Sigmoid colon (tissue), 7 donors: ENCODE measurements around the gene AHNAK2. TPM values are rescaled to one million over a fixed set of nuclear protein-coding genes. Genes with fewer than 3 reads are reported as not detected.

ENCODE experiments used
- DNase-seq: peaks from one replicate; pipeline ENCODE4 v3.0.0-alpha.2; 2019
- H3K27ac ChIP-seq, 4 donors: fragments of 200-600 bp; sonication (generic); one replicate each; pipeline ENCODE4 v1.5.1; 2016 to 2019; ENCODE audit warnings: mild to moderate bottlenecking in 1 of 4
- H3K27me3 ChIP-seq, 3 donors: fragments of 200-600 bp; sonication (generic); one replicate each; pipeline ENCODE4 v1.5.1; 2019; ENCODE audit warnings: mild to moderate bottlenecking in 1 of 3
- H3K36me3 ChIP-seq, 4 donors: fragments of 200-600 bp; sonication (generic); one replicate each; pipeline ENCODE4 v1.5.1; 2016 to 2019
- H3K4me1 ChIP-seq, 4 donors: fragments of 200-600 bp; sonication (generic); one replicate each; pipeline ENCODE4 v1.5.1; 2017 to 2019
- H3K4me3 ChIP-seq, 4 donors: fragments of 200-600 bp; sonication (generic); one replicate each; pipeline ENCODE4 v1.5.1; 2017 to 2019; ENCODE audit warnings: mild to moderate bottlenecking in 2 of 4, moderate library complexity in 1 of 4
- H3K9me3 ChIP-seq, 4 donors: fragments of 200-600 bp in 3 of 4; sonication (generic) in 3 of 4; one replicate each; pipeline versions ENCODE4 v1.5.1 to v1.6.1; 2013 to 2019
- CTCF ChIP-seq, 4 experiments: fragments of 450-650 bp in 3 of 4; fragments of 200-600 bp in 1 of 4; IDR thresholded peaks; one replicate each; pipeline ENCODE4 v1.5.1; 2016 to 2019; ENCODE audit warnings: antibody characterized with exemption in 4 of 4, mild to moderate bottlenecking in 3 of 4, moderate library complexity in 2 of 4
- EP300 ChIP-seq, 4 donors: sonication (generic); formaldehyde crosslinking; IDR thresholded peaks; one replicate each; pipeline ENCODE4 v1.6.1; 2017; ENCODE audit warnings: antibody characterized with exemption in 4 of 4
- POLR2A ChIP-seq, 2 donors: fragments of 450-650 bp; IDR thresholded peaks; one replicate each; pipeline ENCODE4 v1.6.1; 2016; ENCODE audit warnings: antibody characterized with exemption in 2 of 2, mild to moderate bottlenecking in 2 of 2, moderate library complexity in 2 of 2
- POLR2AphosphoS5 ChIP-seq, 4 donors: sonication (generic); formaldehyde crosslinking; IDR thresholded peaks; one replicate each; pipeline ENCODE4 v1.6.1; 2017; ENCODE audit warnings: antibody characterized with exemption in 4 of 4
- WGBS, 2 donors: extraction: QIAGEN DNeasy Blood & Tissue Kit; methylation state at CpG; one replicate each; pipeline ENCODE4 v1.1.7; 2013; 5-methylcytosine and 5-hydroxymethylcytosine counted together
- intact Hi-C: fragments of 100-400 bp; cut with DNase I; formaldehyde crosslinking; loops from one replicate; pipeline ENCODE4 v1.15.1; 2023
- polyA plus RNA-seq, 3 donors: library from polyadenylated mRNA; stranded (reverse); fragments of 200-250 nt; gene quantifications; one replicate each; pipeline ENCODE4 v1.2.3, GENCODE V29; 2013
- total RNA-seq, 4 donors: library from RNA; depleted of rRNA; stranded (reverse); fragments of >200 nt; gene quantifications; one replicate each; pipeline ENCODE4 v1.1.0, GENCODE V29; 2016
- donor health status: healthy with polysubstance abuse.
- donor health status: Bipolar disorder and iron deficiency.
- donor health status: healthy.

The AHNAK2 gene
- total and polyA plus RNA-seq, 7 donors: 0.23 to 218 (median 81.9) TPM

- 95% methylated on average over 33 of the region's 33 CpGs for WGBS, 2 donors
- no peaks in the 10 kb centered on the region for H3K9me3 ChIP-seq
- intact Hi-C loops: no loop called here
- peaks cover 6 to 55% (median 19%) of the 10 kb centered on the region in 4 donors for H3K36me3 ChIP-seq
- no peaks in the 10 kb centered on the region for H3K27me3 ChIP-seq
- H3K4me3 ChIP-seq: no peak overlapping the region
- TF ChIP-seq CTCF (IDR thresholded peaks at IDR 0.05) (no peak), POLR2AphosphoS5 (IDR thresholded peaks at IDR 0.05) (no peak), EP300 (IDR thresholded peaks at IDR 0.05) (no peak), POLR2A (IDR thresholded peaks at IDR 0.05) (no peak)
- no peaks in the 10 kb centered on the region for H3K4me1 ChIP-seq
- H3K27ac ChIP-seq: no peak overlapping the region
- DNase-seq: peak; percentile 60
Measured at GRCh38 chr14:104887623-104888488, 90.3 kb downstream of the AHNAK2 start.

Other genes with a start within 250 kb of the AHNAK2 start
- 100 to 1,000 TPM; 235 to 512 (median 367) TPM for gene SIVA1, start 225.2 kb downstream of the AHNAK2 start, total RNA-seq
- gene SIVA1, start 225.2 kb downstream of the AHNAK2 start, polyA plus RNA-seq: 100 to 1,000 TPM; 124 to 227 (median 200) TPM
- gene AKT1, start 182.6 kb downstream of the AHNAK2 start, total RNA-seq: 100 to 1,000 TPM; 109 to 180 (median 126) TPM
- gene AKT1, start 182.6 kb downstream of the AHNAK2 start, polyA plus RNA-seq: 100 to 1,000 TPM in 2 of 3 donors, 10 to 100 TPM in 1; 86.2 to 116 (median 102) TPM
- 1 to 10 TPM; 1.5 to 5.3 (median 3.5) TPM for gene ZBTB42, start 177.3 kb downstream of the AHNAK2 start, total RNA-seq
- 1 to 10 TPM; 4.2 to 5.5 (median 4.6) TPM for gene ZBTB42, start 177.3 kb downstream of the AHNAK2 start, polyA plus RNA-seq
- 10 to 100 TPM in 2 of 4 donors, 1 to 10 TPM in 2; 5.4 to 16.1 (median 11.4) TPM for gene CEP170B, start 113.1 kb downstream of the AHNAK2 start, total RNA-seq
- gene CEP170B, start 113.1 kb downstream of the AHNAK2 start, polyA plus RNA-seq: 10 to 100 TPM; 12.6 to 60.0 (median 22.4) TPM
- gene PLD4, start 53.5 kb downstream of the AHNAK2 start, total RNA-seq: 1 to 10 TPM in 1 of 4 donors, under 1 TPM in 3; 0.28 to 1.5 (median 0.60) TPM
- gene PLD4, start 53.5 kb downstream of the AHNAK2 start, polyA plus RNA-seq: 1 to 10 TPM in 1 of 3 donors, not detected in 2; 7.1 TPM
- gene CLBA1, start 7.4 kb upstream of the AHNAK2 start, total RNA-seq: 1 to 10 TPM; 3.2 to 5.1 (median 3.6) TPM
- 1 to 10 TPM; 2.8 to 8.4 (median 3.0) TPM for gene CLBA1, start 7.4 kb upstream of the AHNAK2 start, polyA plus RNA-seq
- 1 to 10 TPM; 5.0 to 7.6 (median 5.6) TPM for gene CDCA4, start 42.7 kb upstream of the AHNAK2 start, total RNA-seq
- 10 to 100 TPM in 1 of 3 donors, 1 to 10 TPM in 2; 2.4 to 11.3 (median 3.9) TPM for gene CDCA4, start 42.7 kb upstream of the AHNAK2 start, polyA plus RNA-seq
- 1 to 10 TPM; 1.8 to 2.3 (median 2.0) TPM for gene GPR132, start 87.1 kb upstream of the AHNAK2 start, total RNA-seq
- 1 to 10 TPM in 2 of 3 donors, under 1 TPM in 1; 0.60 to 8.4 (median 1.4) TPM for gene GPR132, start 87.1 kb upstream of the AHNAK2 start, polyA plus RNA-seq
- gene JAG2, start 190.4 kb upstream of the AHNAK2 start, total RNA-seq: 1 to 10 TPM; 1.8 to 4.2 (median 3.5) TPM
- gene JAG2, start 190.4 kb upstream of the AHNAK2 start, polyA plus RNA-seq: 10 to 100 TPM in 1 of 3 donors, 1 to 10 TPM in 1, under 1 TPM in 1; 0.60 to 12.3 (median 2.1) TPM
- 10 to 100 TPM in 1 of 4 donors, 1 to 10 TPM in 3; 4.1 to 10.5 (median 6.1) TPM for gene NUDT14, start 202.9 kb upstream of the AHNAK2 start, total RNA-seq
- 10 to 100 TPM; 24.3 to 47.4 (median 32.4) TPM for gene NUDT14, start 202.9 kb upstream of the AHNAK2 start, polyA plus RNA-seq